NCI-H460 (cell line): ENCODE measurements around the gene PANK2. TPM values are rescaled to one million over a fixed set of nuclear protein-coding genes. Genes with fewer than 3 reads are reported as not detected.
"Not testable (repeated sequence)": the region's sequence is repeated elsewhere in the genome, so short reads cannot be mapped to it uniquely, and the experiment has no call there.

Experiments
- DNase-seq: peaks from one replicate; pipeline ENCODE4 v3.0.0-alpha.2; 2016; ENCODE audit warnings: low read depth; ENCODE audit errors: extremely low read depth
- total RNA-seq: library from RNA; depleted of rRNA; stranded (reverse); fragments of >200 nt; shearing (Covaris generic); gene quantifications from 2 replicates; pipeline ENCODE4 v1.2.3, GENCODE V29; 2014

Gene PANK2
- total RNA-seq, 1 experiment from 2014 or later: 36.8 TPM

- no peak for DNase-seq
These were observed 19.1 kb upstream of the PANK2 start for GRCh38 chr20:3869839-3870634.

- no peak for DNase-seq
These were observed 17.5 kb upstream of the PANK2 start for GRCh38 chr20:3871550-3872265.

- DNase-seq: no peak
These were observed 15.7 kb upstream of the PANK2 start for GRCh38 chr20:3873507-3873906.

- no peak for DNase-seq
These were observed 14.9 kb upstream of the PANK2 start for GRCh38 chr20:3874194-3874844.

GRCh38 chr20:3875378-3875974 is 13.7 kb upstream of the PANK2 start:
- no peak for DNase-seq

DNA sequence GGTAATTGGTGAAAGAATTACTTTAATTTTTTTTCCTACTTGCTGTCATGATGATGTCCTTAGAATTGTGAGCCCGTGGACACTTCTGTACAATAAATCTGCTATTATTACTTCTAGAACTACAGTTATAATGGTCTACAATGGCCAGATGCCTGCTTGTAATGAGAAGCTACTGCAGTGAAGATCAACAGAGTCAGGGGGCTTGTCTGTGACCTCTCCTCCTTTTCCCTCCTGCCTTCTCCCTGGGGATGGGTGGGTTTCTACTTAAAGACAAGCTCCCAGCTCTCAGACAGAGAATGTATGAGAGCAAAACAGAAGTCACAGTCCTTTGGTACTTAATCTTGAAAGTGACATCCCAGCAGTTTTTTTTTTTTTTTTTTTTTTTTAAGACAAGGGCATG is 13.2 kb upstream of the PANK2 start:
- DNase-seq: no peak

- no peak for DNase-seq
These were observed 12.5 kb upstream of the PANK2 start for GRCh38 chr20:3876676-3877075.

DNA sequence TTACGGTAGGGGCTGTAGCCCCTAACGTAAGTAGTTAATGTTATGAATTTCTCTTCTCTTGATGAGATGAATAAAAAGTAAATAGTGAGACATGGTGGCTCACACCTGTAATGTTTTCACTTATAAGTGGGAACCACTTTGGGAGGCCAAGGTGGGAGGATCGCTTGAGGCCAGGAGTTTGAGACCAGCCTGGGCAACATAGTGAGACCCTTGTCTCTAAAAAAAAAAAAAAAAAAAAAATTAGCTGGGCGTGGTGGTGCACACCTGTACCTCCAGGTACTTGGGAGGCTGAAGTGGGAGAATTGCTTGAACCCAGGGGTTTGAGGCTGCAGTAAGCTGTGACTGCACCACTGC is 10.3 kb upstream of the PANK2 start:
- DNase-seq: not testable (repeated sequence)

DNA sequence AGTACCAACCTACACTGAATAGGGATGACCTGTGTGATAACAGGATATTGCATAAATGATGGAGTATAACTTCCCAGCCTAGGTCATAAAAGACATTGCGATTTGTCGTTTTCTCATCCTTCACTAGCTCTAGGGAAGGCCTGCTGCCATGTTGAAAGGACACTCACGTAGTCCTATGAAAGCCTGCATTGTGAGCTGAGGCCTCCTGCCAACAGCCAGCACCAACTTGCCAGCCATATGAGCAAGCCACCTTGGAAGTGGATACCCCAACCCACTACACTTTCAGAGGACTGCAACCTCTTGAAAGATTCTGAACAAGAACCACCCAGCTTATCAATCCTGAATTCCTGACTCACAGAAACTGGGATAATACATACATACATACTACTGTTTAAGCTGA is 3.5 kb upstream of the PANK2 start:
- no peak for DNase-seq

- no peak for DNase-seq
These were observed 1.1 kb upstream of the PANK2 start for GRCh38 chr20:3887876-3888620.

DNA sequence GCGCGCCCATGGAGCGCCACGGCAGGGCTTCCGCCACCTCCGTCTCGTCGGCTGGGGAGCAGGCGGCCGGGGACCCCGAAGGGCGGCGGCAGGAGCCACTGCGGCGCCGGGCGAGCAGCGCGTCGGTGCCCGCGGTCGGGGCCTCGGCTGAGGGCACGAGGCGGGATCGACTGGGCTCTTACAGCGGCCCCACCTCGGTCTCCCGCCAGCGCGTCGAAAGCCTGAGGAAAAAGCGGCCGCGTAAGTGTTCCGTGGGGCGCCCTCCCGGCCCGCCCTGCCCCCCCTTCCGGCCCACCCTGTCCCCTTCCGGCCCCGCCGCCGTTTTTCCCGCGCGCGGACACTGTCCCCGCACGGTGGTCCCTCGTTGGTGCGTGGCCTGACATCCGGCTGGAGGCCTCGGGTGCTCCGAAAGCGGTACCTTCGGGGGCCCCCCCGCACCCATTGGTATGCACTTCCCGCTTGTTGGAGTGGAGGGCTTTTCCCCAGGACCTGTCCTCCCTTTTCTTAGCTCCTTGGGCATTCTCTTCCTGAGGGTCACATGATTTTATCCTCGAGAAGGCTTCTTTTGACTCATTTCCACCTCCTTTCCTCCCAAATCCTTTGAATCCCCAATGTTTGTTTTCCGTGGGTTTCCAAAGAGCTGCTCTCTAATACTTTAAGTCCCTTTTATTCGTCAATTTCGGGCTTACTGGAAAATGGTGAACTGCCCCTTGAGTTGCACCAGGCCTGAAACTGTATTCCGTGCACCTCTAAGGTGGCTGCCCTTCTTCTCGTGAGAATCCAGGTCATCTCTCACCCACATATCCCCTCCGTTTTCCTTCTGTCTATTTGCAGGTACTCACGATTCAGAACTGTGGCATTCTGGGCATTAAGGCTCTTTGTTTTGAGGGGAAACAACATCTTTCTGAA is 556 bp downstream of the PANK2 start:
- DNase-seq: no peak

GRCh38 chr20:3890398-3890751 is 1.2 kb downstream of the PANK2 start:
- DNase-seq: no peak

DNA sequence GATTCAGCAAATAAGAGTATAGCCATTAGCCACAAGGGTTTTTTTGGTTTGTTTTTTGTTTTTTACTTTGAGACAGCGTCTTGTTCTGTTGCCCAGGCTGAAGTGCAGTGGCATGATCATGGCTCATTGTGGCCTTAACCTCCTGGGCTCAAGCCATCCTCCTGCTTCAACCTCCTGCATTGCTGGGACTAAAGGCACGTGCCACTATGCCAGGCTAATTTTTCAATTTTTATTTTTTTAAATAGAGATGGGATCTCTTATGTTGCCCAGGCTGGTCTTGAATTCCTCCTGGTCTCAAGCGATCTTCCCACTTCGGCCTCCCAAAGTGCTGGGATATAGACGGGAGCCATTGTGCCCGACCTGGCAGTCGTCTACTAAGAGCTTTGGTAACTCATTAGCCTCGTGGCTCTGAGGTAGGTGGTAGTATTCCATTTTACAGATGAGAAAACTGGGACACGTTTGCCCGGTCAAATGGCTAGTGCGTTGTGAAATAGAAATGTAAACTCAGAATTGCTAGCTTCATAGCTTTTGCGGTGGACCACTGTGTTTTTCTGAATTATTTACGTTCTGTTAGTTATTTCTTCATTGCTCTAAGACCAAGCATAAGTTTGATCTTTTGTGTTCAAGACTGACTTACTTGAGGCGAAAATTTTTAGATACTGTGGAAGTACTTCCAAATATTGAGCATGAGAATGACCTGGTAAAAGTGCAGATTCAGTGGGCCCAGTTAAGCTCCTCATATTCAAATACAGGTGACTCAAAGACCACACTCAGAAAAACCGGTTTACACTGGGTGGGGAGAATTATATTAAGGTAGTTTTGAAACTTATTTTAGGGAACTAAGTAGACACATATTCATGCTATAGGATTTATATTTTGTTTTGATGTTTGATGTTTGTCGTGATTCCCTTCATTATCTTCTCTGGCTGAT is 2.1 kb downstream of the PANK2 start:
- no peak for DNase-seq

DNA sequence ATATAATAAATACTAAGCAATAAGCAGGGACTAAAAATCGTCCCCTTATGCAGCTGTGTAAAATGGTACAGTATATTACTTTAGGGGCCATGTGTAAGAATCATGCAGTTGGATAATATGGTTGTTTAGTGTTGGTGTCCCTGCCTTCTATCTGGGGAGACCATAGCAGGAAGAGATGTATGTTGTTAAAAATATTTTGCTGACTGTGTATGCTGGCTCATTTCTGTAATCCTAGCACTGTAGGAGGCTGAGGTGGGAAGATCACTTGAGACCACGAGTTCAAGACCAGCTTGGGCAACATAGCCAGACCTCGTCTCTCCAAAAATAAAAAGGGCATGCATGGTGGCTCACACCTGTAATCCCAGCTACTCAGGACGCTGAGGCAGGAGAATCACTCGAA is 5.6 kb downstream of the PANK2 start:
- no peak for DNase-seq

GRCh38 chr20:3896302-3896701 is 7.1 kb downstream of the PANK2 start:
- no peak for DNase-seq

GRCh38 chr20:3896853-3897583 is 7.8 kb downstream of the PANK2 start:
- no peak for DNase-seq

- not testable (repeated sequence) for DNase-seq
These were observed 9.0 kb downstream of the PANK2 start for GRCh38 chr20:3898181-3898580.

- no peak for DNase-seq
These were observed 9.5 kb downstream of the PANK2 start for GRCh38 chr20:3898639-3899038.
